HepG2 (cell line): Measurements from ENCODE around the gene MLX. TPM values are rescaled to one million over a fixed set of nuclear protein-coding genes. Genes with fewer than 3 reads are reported as not detected.
A peak's percentile ranks its signal among the peaks of the same experiment; 100 is the strongest.

ENCODE experiments used
- FOSL2 ChIP-seq: sonication (generic); formaldehyde crosslinking; IDR thresholded peaks from 2 replicates; pipeline ENCODE4 v1.4.0; 2020; ENCODE audit warnings: missing genetic modification reagents
- GMEB1 ChIP-seq: sonication (generic); formaldehyde crosslinking; IDR thresholded peaks from 2 replicates; pipeline ENCODE4 v1.5.1; 2020; ENCODE audit warnings: missing genetic modification reagents, mild to moderate bottlenecking, borderline replicate concordance
- HOXA5 ChIP-seq: sonication (generic); formaldehyde crosslinking; IDR thresholded peaks from 2 replicates; pipeline ENCODE4 v1.4.0; 2020; ENCODE audit warnings: missing genetic modification reagents
- KAT7 ChIP-seq: IDR thresholded peaks from 2 replicates; pipeline ENCODE4 v1.6.1; 2018; ENCODE audit warnings: borderline replicate concordance, missing compliant biosample characterization
- MIXL1 ChIP-seq: IDR thresholded peaks from 2 replicates; pipeline ENCODE4 v1.6.1; 2016
- NFE2 ChIP-seq: sonication (generic); formaldehyde crosslinking; IDR thresholded peaks from 2 replicates; pipeline ENCODE4 v1.4.0; 2020; ENCODE audit warnings: missing genetic modification reagents
- NFKBIZ ChIP-seq: IDR thresholded peaks from 2 replicates; pipeline ENCODE4 v1.6.1; 2018; ENCODE audit warnings: missing genetic modification reagents, missing compliant biosample characterization
- NFYC ChIP-seq: IDR thresholded peaks from 2 replicates; pipeline ENCODE4 v1.6.1; 2016; ENCODE audit warnings: missing genetic modification reagents, missing compliant biosample characterization
- POGZ ChIP-seq: sonication (generic); formaldehyde crosslinking; IDR thresholded peaks from 2 replicates; pipeline ENCODE4 v1.4.0; 2020; ENCODE audit warnings: mild to moderate bottlenecking, missing genetic modification reagents
- PRPF4 ChIP-seq: fragments of 200-400 bp; formaldehyde crosslinking; IDR thresholded peaks from 2 replicates; pipeline ENCODE4 v1.6.1; 2016; ENCODE audit warnings: low read length, low read depth; ENCODE audit not compliant: poor library complexity, severe bottlenecking
- RFXANK ChIP-seq: IDR thresholded peaks from 2 replicates; pipeline ENCODE4 v1.6.1; 2016
- SETDB1 ChIP-seq: sonication (generic); formaldehyde crosslinking; IDR thresholded peaks from 2 replicates; pipeline ENCODE4 v1.5.1; 2020; ENCODE audit warnings: missing genetic modification reagents, mild to moderate bottlenecking, borderline replicate concordance
- SOX5 ChIP-seq: IDR thresholded peaks from 2 replicates; pipeline ENCODE4 v1.6.1; 2016; ENCODE audit warnings: borderline replicate concordance
- TFDP1 ChIP-seq: IDR thresholded peaks from 2 replicates; pipeline ENCODE4 v1.6.1; 2016; ENCODE audit warnings: missing compliant biosample characterization, missing genetic modification reagents, borderline replicate concordance
- ZNF225 ChIP-seq: sonication (generic); formaldehyde crosslinking; IDR thresholded peaks from 2 replicates; pipeline ENCODE4 v1.4.0; 2020; ENCODE audit warnings: mild to moderate bottlenecking, missing genetic modification reagents
- ZNF3 ChIP-seq: IDR thresholded peaks from 2 replicates; pipeline ENCODE4 v1.7.0; 2017; ENCODE audit warnings: inconsistent platforms
- ZNF605 ChIP-seq: sonication (generic); formaldehyde crosslinking; IDR thresholded peaks from 2 replicates; pipeline ENCODE4 v1.8.0; 2022; ENCODE audit warnings: mild to moderate bottlenecking, missing genetic modification reagents
- ZNF678 ChIP-seq: sonication (generic); formaldehyde crosslinking; IDR thresholded peaks from 2 replicates; pipeline ENCODE4 v1.4.0; 2020; ENCODE audit warnings: mild to moderate bottlenecking, missing genetic modification reagents
- ZNF766 ChIP-seq: sonication (generic); formaldehyde crosslinking; IDR thresholded peaks from 2 replicates; pipeline ENCODE4 v1.5.0; 2020; ENCODE audit warnings: missing genetic modification reagents, borderline replicate concordance
- polyA plus RNA-seq, 8 experiments: library from polyadenylated mRNA; depleted of rRNA in 3 of 8; stranded (reverse) in 7 of 8; unstranded in 1 of 8; fragments of >200 nt; fragmentation: Illumina TruSeq in 4 of 8; extraction: Trizol in 4 of 8; gene quantifications; 2 replicates each; pipeline versions ENCODE4 v1.2.1 to v1.2.3, GENCODE V29; 2011 to 2016; ENCODE audit warnings: low read depth in 4 of 8, missing spikeins in 1 of 8, mixed read lengths in 1 of 8; ENCODE audit not compliant: insufficient read depth in 1 of 8
- total RNA-seq, 5 experiments: library from RNA; depleted of rRNA; stranded (reverse); fragments of >200 nt; fragmentation: Illumina TruSeq; extraction: Trizol; gene quantifications; 2 replicates each; pipeline ENCODE4 v1.2.3, GENCODE V29; 2016; ENCODE audit warnings: low read depth in 1 of 5
- TF ChIP-seq, protein P1 (sequence below): sonication (generic); formaldehyde crosslinking; IDR thresholded peaks from 2 replicates; pipeline ENCODE4 v1.8.1; 2022; ENCODE audit warnings: mild to moderate bottlenecking, missing genetic modification reagents
- TF ChIP-seq, protein P2 (sequence below): sonication (generic); formaldehyde crosslinking; IDR thresholded peaks from 2 replicates; pipeline ENCODE4 v1.4.0; 2020; ENCODE audit warnings: mild to moderate bottlenecking, missing genetic modification reagents
- TF ChIP-seq, protein P3 (sequence below): sonication (generic); formaldehyde crosslinking; IDR thresholded peaks from 2 replicates; pipeline ENCODE4 v1.4.0; 2020; ENCODE audit warnings: mild to moderate bottlenecking, missing genetic modification reagents

MLX gene
- total and polyA plus RNA-seq, 2 of the 13 experiments (the other 11 are each of a cell fraction or from before 2014, with no cell fraction given), result 38.9 to 74.4 TPM

DNA sequence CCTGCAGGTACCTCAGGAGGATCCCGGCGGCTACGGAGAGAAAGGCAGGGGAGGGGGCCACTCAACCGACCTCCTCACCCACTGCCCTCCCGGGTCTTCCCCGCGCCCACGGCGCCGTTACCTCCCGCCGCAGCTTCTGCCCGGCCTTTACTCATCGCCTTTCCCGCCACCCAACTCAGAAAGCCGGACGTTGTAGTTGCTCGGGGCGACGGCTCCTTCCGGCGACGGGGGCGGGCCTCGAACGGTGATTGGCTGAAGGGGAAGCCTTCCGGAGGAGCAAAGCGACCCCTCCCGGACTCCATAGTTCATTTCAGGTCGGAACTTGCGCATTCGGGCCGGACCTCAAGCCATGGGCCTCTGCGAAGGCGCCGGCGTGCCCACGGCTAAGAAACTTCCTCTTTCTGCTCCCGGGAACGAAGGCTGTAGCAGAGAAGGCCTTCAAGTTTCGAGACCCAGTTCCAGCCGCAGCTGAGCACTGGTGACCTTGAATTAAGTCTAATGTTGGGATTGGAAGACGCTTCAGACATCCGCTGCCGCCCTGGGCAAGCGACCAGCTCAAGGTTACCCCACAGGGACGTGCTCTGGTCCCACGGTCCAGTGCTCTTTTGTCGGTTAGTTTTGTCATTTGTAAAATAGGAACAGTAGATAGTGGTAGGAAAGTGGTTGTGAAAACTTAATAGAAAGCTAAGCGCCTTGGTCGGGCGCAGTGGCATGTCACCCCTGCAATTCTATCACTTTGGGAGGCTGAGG lies 10.8 kb downstream of the MLX start, which contains the start of gene PSMC3IP (continued):
- TF ChIP-seq SETDB1 (CRISPR knock-in tag), result no peak
- TF ChIP-seq, protein P1, sequence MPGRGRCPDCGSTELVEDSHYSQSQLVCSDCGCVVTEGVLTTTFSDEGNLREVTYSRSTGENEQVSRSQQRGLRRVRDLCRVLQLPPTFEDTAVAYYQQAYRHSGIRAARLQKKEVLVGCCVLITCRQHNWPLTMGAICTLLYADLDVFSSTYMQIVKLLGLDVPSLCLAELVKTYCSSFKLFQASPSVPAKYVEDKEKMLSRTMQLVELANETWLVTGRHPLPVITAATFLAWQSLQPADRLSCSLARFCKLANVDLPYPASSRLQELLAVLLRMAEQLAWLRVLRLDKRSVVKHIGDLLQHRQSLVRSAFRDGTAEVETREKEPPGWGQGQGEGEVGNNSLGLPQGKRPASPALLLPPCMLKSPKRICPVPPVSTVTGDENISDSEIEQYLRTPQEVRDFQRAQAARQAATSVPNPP, result no peak; the same call in 1 of the 2 replicates
- TF ChIP-seq, protein P2, sequence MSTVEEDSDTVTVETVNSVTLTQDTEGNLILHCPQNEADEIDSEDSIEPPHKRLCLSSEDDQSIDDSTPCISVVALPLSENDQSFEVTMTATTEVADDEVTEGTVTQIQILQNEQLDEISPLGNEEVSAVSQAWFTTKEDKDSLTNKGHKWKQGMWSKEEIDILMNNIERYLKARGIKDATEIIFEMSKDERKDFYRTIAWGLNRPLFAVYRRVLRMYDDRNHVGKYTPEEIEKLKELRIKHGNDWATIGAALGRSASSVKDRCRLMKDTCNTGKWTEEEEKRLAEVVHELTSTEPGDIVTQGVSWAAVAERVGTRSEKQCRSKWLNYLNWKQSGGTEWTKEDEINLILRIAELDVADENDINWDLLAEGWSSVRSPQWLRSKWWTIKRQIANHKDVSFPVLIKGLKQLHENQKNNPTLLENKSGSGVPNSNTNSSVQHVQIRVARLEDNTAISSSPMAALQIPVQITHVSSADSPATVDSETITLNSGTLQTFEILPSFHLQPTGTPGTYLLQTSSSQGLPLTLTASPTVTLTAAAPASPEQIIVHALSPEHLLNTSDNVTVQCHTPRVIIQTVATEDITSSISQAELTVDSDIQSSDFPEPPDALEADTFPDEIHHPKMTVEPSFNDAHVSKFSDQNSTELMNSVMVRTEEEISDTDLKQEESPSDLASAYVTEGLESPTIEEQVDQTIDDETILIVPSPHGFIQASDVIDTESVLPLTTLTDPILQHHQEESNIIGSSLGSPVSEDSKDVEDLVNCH, result 0 out of 2 replicates have a peak, but pooled peaks have one; percentile 53
- TF ChIP-seq KAT7 (CRISPR knock-in tag), result peak; percentile 46; the same call in 1 of the 2 replicates
- no peak for TF ChIP-seq ZNF3 (CRISPR knock-in tag)
- no peak for TF ChIP-seq NFKBIZ (CRISPR knock-in tag)
- no peak; the same call in 1 of the 2 replicates for TF ChIP-seq ZNF766 (CRISPR knock-in tag)
- TF ChIP-seq FOSL2 (CRISPR knock-in tag), result peak; percentile 44
- TF ChIP-seq TFDP1 (CRISPR knock-in tag), result peak; percentile 99
- TF ChIP-seq ZNF605 (CRISPR knock-in tag), result peak; percentile 52; the same call in 1 of the 2 replicates
- TF ChIP-seq MIXL1 (CRISPR knock-in tag), result peak; percentile 82
- peak; percentile 79 for TF ChIP-seq GMEB1 (CRISPR knock-in tag)
- no peak for TF ChIP-seq PRPF4
- TF ChIP-seq HOXA5 (CRISPR knock-in tag), result no peak; the same call in 1 of the 2 replicates
- TF ChIP-seq NFYC, result peak; percentile 95
- TF ChIP-seq RFXANK, result peak; percentile 80; the same call in 1 of the 2 replicates
- TF ChIP-seq, protein P3, sequence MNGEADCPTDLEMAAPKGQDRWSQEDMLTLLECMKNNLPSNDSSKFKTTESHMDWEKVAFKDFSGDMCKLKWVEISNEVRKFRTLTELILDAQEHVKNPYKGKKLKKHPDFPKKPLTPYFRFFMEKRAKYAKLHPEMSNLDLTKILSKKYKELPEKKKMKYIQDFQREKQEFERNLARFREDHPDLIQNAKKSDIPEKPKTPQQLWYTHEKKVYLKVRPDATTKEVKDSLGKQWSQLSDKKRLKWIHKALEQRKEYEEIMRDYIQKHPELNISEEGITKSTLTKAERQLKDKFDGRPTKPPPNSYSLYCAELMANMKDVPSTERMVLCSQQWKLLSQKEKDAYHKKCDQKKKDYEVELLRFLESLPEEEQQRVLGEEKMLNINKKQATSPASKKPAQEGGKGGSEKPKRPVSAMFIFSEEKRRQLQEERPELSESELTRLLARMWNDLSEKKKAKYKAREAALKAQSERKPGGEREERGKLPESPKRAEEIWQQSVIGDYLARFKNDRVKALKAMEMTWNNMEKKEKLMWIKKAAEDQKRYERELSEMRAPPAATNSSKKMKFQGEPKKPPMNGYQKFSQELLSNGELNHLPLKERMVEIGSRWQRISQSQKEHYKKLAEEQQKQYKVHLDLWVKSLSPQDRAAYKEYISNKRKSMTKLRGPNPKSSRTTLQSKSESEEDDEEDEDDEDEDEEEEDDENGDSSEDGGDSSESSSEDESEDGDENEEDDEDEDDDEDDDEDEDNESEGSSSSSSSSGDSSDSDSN (CRISPR knock-in tag), result peak; percentile 54
- peak; percentile 66; the same call in 1 of the 2 replicates for TF ChIP-seq ZNF225 (CRISPR knock-in tag)
- TF ChIP-seq SOX5 (CRISPR knock-in tag), result no peak; the same call in 1 of the 2 replicates
- TF ChIP-seq NFE2, result no peak
- TF ChIP-seq ZNF678 (CRISPR knock-in tag), result peak; percentile 71; the same call in 1 of the 2 replicates
- TF ChIP-seq POGZ, result peak; percentile 81
